ENCODE results near the gene ADGRB2. TPM values are rescaled to one million over a fixed set of nuclear protein-coding genes. Genes with fewer than 3 reads are reported as not detected.

ADGRB2 gene
- total RNA-seq, 2 experiments from 2014 or later, result 1.6 to 1.7 TPM

DNA sequence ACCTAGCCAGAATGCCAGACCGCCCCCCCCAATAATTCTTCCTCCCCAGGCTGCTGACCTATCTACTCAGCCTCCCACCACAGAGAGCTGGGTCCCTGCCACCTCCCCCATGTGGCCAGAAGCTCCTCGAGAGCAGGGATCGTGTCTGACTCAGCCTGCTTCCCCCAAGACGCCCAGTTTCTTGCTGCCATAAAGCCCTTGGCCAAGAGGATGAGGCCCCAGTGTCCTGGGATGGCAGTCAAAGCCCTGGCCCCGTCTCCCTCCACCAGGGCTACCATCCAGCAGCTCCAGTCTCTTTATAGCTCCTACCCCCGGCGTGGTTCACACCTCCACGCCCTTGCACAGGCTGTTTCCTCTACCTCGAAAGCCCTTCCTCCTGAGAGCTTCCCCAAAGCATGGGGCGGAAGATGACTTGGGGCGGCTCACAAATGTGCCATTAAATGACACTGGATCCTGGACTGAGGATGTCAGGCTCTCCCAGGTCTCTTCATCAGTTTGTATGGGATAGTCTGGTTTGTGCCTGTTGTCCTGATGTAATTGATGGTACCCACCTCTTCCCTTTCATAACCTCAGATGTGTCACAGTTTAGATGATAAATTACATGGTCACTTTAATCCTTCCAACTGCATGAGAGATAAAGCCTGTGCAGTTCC, 13.2 kb downstream of the ADGRB2 start:
- Mint-ChIP-seq H3K9me3 (no peaks in the 10 kb centered on the region), H3K27me3 (peaks cover 1% of the 10 kb centered on the region), H3K27ac (no peak overlapping the region), H3K4me3 (no peak overlapping the region), H3K36me3 (no peaks in the 10 kb centered on the region), H3K4me1 (ENCODE audit: low read depth) (peaks cover 15% of the 10 kb centered on the region)
- intact Hi-C loops (cut with micrococcal nuclease), result no loop called here
- POLR2A ChIA-PET, result interaction anchor here (0.7 kb wide), 1 partner anchor 8 kb away, joined by 3 read pairs; no protein-coding TSS in a partner anchor
- CTCF ChIA-PET, result interaction anchor here (3.9 kb wide), 1 partner anchor 39 kb away, joined by 16 read pairs; no protein-coding TSS in a partner anchor
- peak; percentile 26 for DNase-seq

DNA sequence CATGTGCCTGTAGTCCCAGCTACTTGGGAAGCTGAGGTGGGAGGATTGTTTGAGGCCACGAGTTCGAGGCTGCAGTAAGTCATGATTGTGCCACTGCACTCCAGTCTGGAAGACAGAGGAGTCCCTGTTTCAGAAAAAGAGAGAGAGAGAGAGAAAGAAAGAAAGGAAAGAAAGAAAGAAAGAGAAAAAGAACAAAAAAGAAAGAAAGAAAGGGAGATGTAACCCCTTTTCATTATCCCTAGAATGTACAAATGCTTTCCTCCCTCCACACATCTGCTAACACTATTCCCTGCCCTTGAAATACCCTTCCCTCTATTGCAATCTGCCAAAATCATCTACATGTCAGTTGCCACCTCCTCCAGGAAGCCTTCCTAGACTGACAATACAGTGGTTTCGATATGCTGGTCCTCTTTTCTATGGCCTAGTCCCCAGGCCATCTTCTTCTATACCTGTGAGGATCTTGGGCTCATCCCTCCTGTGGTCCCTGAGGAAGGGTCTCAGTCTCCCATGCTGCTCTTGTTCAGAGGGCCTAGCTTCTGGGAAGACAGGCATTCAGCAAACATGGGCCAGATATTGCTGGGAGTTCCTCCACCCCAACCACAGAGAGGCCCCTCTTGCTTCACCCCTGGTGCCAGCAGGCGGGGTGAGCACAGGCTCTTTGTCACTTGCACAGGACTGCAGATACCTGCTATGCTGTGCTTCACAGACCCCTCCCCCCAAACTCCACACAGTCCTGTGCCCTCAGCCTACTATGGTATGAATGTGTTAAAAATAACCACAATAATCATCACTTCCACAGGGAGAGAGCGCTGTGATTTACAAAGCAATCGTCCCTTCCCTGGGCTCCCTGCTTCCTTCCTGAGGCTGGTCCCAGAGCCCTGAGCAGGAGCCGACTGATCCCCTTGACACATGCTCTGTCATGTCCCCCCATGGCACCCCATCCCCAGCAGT, 14.1 kb downstream of the ADGRB2 start:
- Mint-ChIP-seq H3K27me3 (peaks cover 1% of the 10 kb centered on the region), H3K9me3 (no peaks in the 10 kb centered on the region), H3K27ac (no peak overlapping the region), H3K4me1 (ENCODE audit: low read depth) (peaks cover 15% of the 10 kb centered on the region), H3K4me3 (no peak overlapping the region), H3K36me3 (no peaks in the 10 kb centered on the region)
- ChIA-PET CTCF (interaction anchor here (0.7 to 3.9 kb wide), 3 partner anchors 13 to 86 kb away, joined by 3 to 16 read pairs (median 5); no protein-coding TSS in a partner anchor), POLR2A (interaction anchor here (0.7 kb wide), 1 partner anchor 7 kb away, joined by 3 read pairs; no protein-coding TSS in a partner anchor)
- no peak for DNase-seq
- intact Hi-C loops (cut with micrococcal nuclease), result loop anchor here (5.0 kb wide), 1 partner anchor 38 kb away; no protein-coding TSS in a partner anchor

DNA sequence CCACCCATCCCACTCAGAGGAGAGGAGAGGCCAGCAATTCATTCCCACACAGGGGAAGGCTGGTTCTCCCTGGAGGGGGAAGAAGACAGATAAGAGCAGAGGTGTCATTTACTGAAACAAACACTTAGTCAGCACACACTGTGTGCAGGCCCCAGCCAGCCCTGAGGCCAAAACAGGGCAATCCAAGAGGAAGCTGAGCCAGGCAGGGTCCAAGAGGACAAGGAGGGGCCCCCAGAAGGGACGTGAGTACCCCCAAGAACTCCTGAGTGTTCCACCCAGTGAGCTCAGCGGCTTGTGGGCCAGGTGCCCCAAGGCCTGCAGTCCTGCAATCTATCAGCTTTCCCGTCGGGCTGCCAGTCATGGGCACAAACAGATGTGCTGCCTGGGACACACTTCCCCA, 15.8 kb downstream of the ADGRB2 start:
- H3K9me3 Mint-ChIP-seq, result no peaks in the 10 kb centered on the region
- ChIA-PET CTCF (interaction anchor here (0.9 to 1.4 kb wide), 4 partner anchors 12 to 84 kb away, joined by 3 to 5 read pairs (median 4); no protein-coding TSS in a partner anchor), POLR2A (no interaction called here)
- intact Hi-C loops (cut with micrococcal nuclease), result loop anchor here (5.0 kb wide), 1 partner anchor 36 kb away; no protein-coding TSS in a partner anchor
- H3K27me3 Mint-ChIP-seq, result peaks cover 1% of the 10 kb centered on the region
- peaks cover 15% of the 10 kb centered on the region for H3K4me1 Mint-ChIP-seq (ENCODE audit: low read depth)
- H3K4me3 Mint-ChIP-seq, result no peak overlapping the region
- no peak overlapping the region for H3K27ac Mint-ChIP-seq
- H3K36me3 Mint-ChIP-seq, result no peaks in the 10 kb centered on the region
- no peak for DNase-seq

DNA sequence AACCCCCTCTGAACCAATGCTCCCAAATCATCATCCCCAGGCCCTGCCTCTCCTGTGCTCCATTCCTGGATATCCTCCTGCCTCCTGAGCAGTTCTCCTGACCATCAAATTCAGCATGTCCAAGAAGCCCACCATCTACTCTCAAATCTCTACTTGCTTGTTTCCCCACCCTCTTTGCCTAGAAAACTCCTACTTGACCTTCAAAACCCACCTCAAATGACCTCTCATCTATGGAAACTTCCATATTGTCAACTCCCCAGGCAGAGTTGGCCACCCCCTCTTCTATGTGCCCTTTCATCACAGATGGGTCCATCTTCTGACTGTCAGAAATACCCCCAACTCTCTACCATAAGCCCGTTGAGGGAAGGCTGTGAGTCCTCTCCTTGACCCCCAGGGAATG, 16.8 kb downstream of the ADGRB2 start:
- ChIA-PET CTCF (interaction anchor here (0.9 to 1.2 kb wide), 2 partner anchors 11 to 83 kb away, joined by 3 to 4 read pairs; no protein-coding TSS in a partner anchor), POLR2A (no interaction called here)
- H3K4me1 Mint-ChIP-seq (ENCODE audit: low read depth), result peaks cover 15% of the 10 kb centered on the region
- no peaks in the 10 kb centered on the region for H3K36me3 Mint-ChIP-seq
- H3K27ac Mint-ChIP-seq, result no peak overlapping the region
- no peaks in the 10 kb centered on the region for H3K9me3 Mint-ChIP-seq
- intact Hi-C loops (cut with micrococcal nuclease), result loop anchor here (5.0 kb wide), 1 partner anchor 35 kb away; no protein-coding TSS in a partner anchor
- peaks cover 1% of the 10 kb centered on the region for H3K27me3 Mint-ChIP-seq
- no peak overlapping the region for H3K4me3 Mint-ChIP-seq
- no peak for DNase-seq

DNA sequence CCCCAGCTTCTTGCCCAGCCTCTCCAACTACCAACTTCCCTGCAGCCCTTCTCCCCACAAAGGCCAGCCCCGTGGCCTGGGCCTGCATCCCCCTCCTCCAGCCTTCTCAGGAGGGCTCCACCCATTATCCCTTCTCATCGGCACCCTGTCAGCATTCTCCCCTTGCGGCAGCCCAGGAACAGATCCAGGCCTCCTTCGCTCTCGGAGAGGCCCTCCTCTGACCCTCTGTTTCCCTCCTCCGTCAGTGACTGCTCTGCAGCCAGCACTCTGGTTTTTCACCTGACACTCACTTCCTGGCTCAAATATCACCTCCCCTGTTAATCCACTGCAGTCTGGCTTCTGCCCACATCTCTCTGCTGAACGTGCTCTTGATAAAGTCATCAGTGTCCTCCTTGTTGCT, 17.5 kb downstream of the ADGRB2 start:
- H3K4me1 Mint-ChIP-seq (ENCODE audit: low read depth), result peaks cover 10% of the 10 kb centered on the region
- POLR2A ChIA-PET, result no interaction called here
- H3K27me3 Mint-ChIP-seq, result peaks cover 1% of the 10 kb centered on the region
- no peak overlapping the region for H3K4me3 Mint-ChIP-seq
- no peaks in the 10 kb centered on the region for H3K9me3 Mint-ChIP-seq
- CTCF ChIA-PET, result interaction anchor here (1.1 to 2.5 kb wide), 6 partner anchors 11 to 96 kb away, joined by 3 to 22 read pairs (median 6); no protein-coding TSS in a partner anchor
- no peak for DNase-seq
- no peaks in the 10 kb centered on the region for H3K36me3 Mint-ChIP-seq
- intact Hi-C loops (cut with micrococcal nuclease), result loop anchor here (5.0 kb wide), 1 partner anchor 34 kb away; no protein-coding TSS in a partner anchor
- no peak overlapping the region for H3K27ac Mint-ChIP-seq

DNA sequence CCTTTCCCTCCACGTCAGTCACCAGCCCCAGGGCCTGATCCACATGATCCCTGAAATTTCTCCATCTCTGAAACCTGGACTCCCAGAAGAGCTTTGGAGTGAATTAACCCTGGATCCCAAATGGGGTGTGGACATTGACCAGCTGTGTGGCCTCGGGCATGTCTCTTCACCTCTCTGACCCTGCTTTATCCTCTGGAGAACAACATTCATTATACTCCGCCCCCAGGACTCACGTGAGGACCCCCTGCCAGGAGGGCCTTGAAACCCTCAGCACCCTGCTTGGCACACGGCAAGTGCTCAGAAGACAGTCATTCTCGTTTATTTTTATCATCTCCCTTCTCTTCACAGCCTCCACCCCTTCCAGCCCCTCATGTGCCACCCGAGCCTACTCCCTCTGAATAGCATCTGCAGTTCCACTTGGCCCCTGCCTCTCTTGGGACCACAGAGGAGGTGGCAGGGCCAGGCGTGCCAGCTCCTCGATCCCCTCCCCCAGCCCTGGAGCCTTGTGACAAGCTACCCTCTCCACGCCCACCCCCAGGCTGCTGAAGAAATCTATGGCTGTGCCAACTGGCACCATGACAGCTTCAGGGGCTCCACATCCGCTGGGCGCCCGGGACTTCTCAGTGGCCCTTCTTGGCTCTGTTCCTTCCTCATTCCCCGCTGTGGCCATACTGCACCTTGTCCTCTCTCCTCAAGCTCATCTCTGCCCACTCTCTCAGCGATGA, 18.0 kb downstream of the ADGRB2 start:
- no peak overlapping the region for H3K27ac Mint-ChIP-seq
- ChIA-PET CTCF (interaction anchor here (0.7 to 2.6 kb wide), 26 partner anchors 9 to 197 kb away, joined by 3 to 29 read pairs (median 4); partner anchors contain the start of gene PEF1), POLR2A (no interaction called here)
- peaks cover 7% of the 10 kb centered on the region for H3K4me1 Mint-ChIP-seq (ENCODE audit: low read depth)
- peaks cover 1% of the 10 kb centered on the region for H3K27me3 Mint-ChIP-seq
- H3K4me3 Mint-ChIP-seq, result no peak overlapping the region
- H3K36me3 Mint-ChIP-seq, result no peaks in the 10 kb centered on the region
- DNase-seq, result no peak
- no peaks in the 10 kb centered on the region for H3K9me3 Mint-ChIP-seq
- intact Hi-C loops (cut with micrococcal nuclease), result loop anchor here (1.0 to 5.0 kb wide), 2 partner anchors 34 to 83 kb away; no protein-coding TSS in a partner anchor

DNA sequence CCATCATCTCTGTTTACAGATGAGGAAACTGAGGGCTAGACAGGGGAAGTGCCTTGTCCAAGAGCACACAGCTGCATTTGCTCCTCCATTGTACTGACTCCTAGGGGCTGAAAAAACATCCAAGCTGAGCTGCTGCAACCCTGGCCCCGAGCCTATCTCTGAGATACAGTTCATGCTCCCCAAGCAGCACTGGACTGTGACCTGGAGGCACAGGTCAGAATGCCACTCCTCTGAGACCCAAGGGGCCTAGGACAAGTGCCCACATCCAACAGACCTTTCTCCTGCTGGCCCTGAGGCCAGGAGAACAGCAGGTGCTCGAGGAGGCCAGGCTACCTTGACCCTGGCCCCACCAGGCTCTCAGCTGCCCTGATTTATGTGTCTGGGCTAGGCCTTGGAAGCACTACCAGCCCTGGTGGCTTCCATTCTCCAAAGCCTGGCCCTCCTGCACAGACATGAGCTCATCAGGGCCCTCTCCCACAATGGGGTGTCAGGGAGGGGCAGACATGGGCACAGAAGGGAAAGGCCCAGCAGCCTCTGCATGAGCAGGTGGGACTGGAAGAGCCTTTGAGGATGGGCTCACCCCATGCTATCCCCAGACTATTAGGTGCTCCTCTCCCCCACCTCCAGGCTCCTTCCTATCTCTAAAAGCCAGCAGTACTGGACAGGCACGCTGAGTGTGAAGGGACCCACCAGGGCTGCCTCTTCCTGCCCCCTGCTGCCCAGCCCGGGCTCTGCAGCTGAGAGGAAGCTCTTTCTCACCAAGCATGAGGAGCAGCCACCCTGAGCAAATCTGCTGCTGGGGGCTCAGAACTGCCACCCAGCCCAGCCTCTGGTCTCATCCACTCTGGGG, 18.8 kb downstream of the ADGRB2 start:
- CTCF ChIA-PET, result interaction anchor here (0.7 to 2.6 kb wide), 30 partner anchors 10 to 197 kb away, joined by 3 to 29 read pairs (median 4); partner anchors contain the start of gene PEF1
- H3K36me3 Mint-ChIP-seq, result no peaks in the 10 kb centered on the region
- H3K27me3 Mint-ChIP-seq, result peaks cover 1% of the 10 kb centered on the region
- H3K4me3 Mint-ChIP-seq, result no peak overlapping the region
- no peaks in the 10 kb centered on the region for H3K9me3 Mint-ChIP-seq
- DNase-seq, result peak; percentile 76
- POLR2A ChIA-PET, result no interaction called here
- H3K27ac Mint-ChIP-seq, result no peak overlapping the region
- intact Hi-C loops (cut with micrococcal nuclease), result loop anchor here (1.0 to 5.0 kb wide), 2 partner anchors 33 to 82 kb away; no protein-coding TSS in a partner anchor
- H3K4me1 Mint-ChIP-seq (ENCODE audit: low read depth), result peaks cover under 1% of the 10 kb centered on the region

DNA sequence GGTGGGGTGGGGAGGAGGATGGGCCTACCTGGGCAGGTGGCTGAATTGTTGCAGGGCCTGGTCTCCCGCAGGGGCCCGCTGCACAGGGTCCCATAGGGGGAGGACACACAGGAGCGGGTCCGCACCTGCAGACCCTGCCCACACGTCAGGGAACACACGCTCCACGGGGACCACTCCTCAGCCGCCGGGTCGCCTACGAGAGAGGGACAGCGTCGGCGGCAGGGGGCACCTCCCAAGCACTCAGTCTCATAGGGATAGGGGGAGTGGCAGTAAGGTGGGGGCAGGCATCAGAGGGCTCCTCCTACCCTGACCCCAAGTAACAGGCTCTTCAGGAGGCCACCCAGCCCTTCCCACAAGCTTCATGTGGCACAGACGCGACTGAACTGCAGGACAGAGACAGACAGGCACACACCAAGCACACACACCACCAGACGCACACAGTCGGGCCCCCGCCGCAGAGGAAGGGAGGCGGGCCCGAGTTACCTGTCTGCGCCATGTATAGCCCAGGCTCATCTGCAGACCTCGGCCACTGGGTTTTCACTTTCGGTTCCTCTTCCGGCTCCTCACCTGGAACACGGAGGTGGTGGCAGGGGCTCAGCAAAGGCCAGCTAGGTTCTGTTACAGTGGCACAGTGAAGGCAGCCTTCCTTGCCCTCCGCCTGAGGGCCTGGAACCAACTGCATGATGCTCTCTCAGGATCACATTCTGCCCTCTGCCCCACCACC, 19.8 kb downstream of the ADGRB2 start:
- Mint-ChIP-seq H3K27me3 (peaks cover 1% of the 10 kb centered on the region), H3K27ac (no peak overlapping the region), H3K9me3 (no peaks in the 10 kb centered on the region), H3K4me3 (no peak overlapping the region), H3K4me1 (ENCODE audit: low read depth) (peaks cover 5% of the 10 kb centered on the region), H3K36me3 (no peaks in the 10 kb centered on the region)
- ChIA-PET CTCF (interaction anchor here (0.7 to 2.6 kb wide), 10 partner anchors 9 to 181 kb away, joined by 3 to 29 read pairs (median 6); no protein-coding TSS in a partner anchor), POLR2A (no interaction called here)
- DNase-seq, result no peak
- intact Hi-C loops (cut with micrococcal nuclease), result no loop called here

DNA sequence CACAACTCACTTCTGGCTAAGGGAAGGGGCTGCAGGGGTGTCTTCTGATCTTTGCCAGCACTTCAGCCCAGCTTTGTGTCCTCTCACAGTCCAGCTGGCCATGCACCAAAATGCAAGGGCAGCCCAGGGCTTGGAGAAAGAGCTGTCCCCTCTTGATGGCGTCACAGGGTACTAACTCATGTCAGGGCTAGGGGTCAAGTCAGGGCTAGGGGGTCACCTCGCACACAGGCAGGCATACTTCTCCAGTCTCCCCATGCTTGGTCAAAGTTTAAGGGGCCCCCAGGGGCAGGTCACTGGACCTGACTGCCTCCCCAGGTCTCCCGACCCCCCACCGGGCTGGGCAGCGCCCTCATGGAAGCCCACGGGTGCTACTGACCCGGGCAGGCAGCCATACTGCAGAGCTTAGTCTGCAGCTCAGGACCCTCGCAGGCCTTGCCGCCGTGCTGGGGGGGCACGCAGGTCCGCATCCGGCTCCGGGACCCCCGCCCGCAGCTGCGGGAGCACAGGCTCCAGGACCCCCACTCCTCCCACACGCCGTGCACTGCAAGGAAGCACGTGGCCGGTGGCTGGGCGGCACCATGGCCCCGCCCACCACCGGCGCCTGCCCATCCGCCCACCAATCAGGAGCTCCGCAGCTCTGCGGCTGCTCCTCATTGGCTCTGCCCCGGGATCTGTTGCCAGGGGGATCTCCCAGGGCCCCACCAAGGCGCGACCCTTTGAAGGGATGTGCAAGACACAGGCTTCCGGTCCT, 21.5 kb downstream of the ADGRB2 start:
- Mint-ChIP-seq H3K4me1 (ENCODE audit: low read depth) (peaks cover 6% of the 10 kb centered on the region), H3K27me3 (no peaks in the 10 kb centered on the region), H3K4me3 (no peak overlapping the region), H3K9me3 (no peaks in the 10 kb centered on the region), H3K36me3 (no peaks in the 10 kb centered on the region), H3K27ac (no peak overlapping the region)
- ChIA-PET CTCF (interaction anchor here (1.1 kb wide), 1 partner anchor 46 kb away, joined by 4 read pairs; no protein-coding TSS in a partner anchor), POLR2A (interaction anchor here (0.7 kb wide), 1 partner anchor 8 kb away, joined by 3 read pairs; no protein-coding TSS in a partner anchor)
- DNase-seq, result no peak
- intact Hi-C loops (cut with micrococcal nuclease), result no loop called here

DNA sequence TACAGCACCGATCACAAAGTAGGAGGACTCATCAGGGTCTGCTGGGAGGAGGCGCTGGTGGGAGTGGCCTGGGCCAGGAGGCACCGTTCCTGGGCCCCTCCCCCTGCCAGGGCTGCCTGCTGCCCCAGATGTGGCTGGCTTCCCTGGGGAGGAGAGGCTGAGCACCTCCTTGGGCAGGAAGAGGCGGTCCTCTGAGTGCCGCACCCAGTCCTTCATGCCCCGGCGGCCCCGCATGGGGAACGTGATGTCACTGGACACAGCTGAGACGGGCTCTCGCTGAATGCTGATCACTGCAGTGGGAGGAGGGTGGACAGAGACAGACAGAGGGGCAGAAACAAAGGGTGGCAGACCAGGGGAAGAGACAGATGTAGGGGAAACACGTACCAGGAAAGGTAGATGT, 24.8 kb downstream of the ADGRB2 start:
- H3K4me3 Mint-ChIP-seq, result no peak overlapping the region
- peak; percentile 76 for DNase-seq
- no peaks in the 10 kb centered on the region for H3K9me3 Mint-ChIP-seq
- H3K27ac Mint-ChIP-seq, result no peak overlapping the region
- intact Hi-C loops (cut with micrococcal nuclease), result no loop called here
- no peaks in the 10 kb centered on the region for H3K27me3 Mint-ChIP-seq
- ChIA-PET POLR2A (no interaction called here), CTCF (interaction anchor here (1.6 to 2.0 kb wide), 2 partner anchors 24 to 50 kb away, joined by 6 read pairs; no protein-coding TSS in a partner anchor)
- peaks cover 17% of the 10 kb centered on the region for H3K4me1 Mint-ChIP-seq (ENCODE audit: low read depth)
- no peaks in the 10 kb centered on the region for H3K36me3 Mint-ChIP-seq

Data from activated CD4-positive, alpha-beta memory T cell treated with anti-CD3 and anti-CD28 coated beads for 36 hours (primary cell).